H1 (cell line): ENCODE data around the gene OGFOD3. TPM values are rescaled to one million over a fixed set of nuclear protein-coding genes. Genes with fewer than 3 reads are reported as not detected.
A peak's percentile ranks its signal among the peaks of the same experiment; 100 is the strongest.

Experiments
- ASH2L ChIP-seq: fragments of 200-600, 300-600 bp; sonication (generic); IDR thresholded peaks from one replicate; pipeline ENCODE4 v1.7.1; 2017; ENCODE audit warnings: low read length
- BACH1 ChIP-seq: IDR thresholded peaks from 2 replicates; pipeline ENCODE4 v1.6.1; 2012; ENCODE audit warnings: low read length, improper control_type of control experiment
- CBX5 ChIP-seq: fragments of 300-800, 300-1000 bp; sonication (generic); IDR thresholded peaks from 2 replicates; pipeline ENCODE4 v1.7.1; 2016; ENCODE audit warnings: antibody characterized with exemption, low read length, low read depth
- CHD1 ChIP-seq: IDR thresholded peaks from 2 replicates; pipeline ENCODE4 v1.6.1; 2012; ENCODE audit warnings: low read depth, low read length, improper control_type of control experiment
- EGR1 ChIP-seq: IDR thresholded peaks from 2 replicates; pipeline ENCODE4 v1.6.1; 2011; ENCODE audit warnings: low read depth, low read length, borderline replicate concordance
- EP300 ChIP-seq, 2 experiments: IDR thresholded peaks; 1 replicate in 1 of 2; 2 replicates in 1 of 2; pipeline ENCODE4 v1.6.1; 2011 to 2012; ENCODE audit warnings: low read depth in 2 of 2, low read length in 2 of 2, mild to moderate bottlenecking in 2 of 2, borderline replicate concordance in 1 of 2, inconsistent platforms in 1 of 2, moderate library complexity in 1 of 2
- EZH2 ChIP-seq: fragments of 200-600 bp; sonication (generic); IDR thresholded peaks from 2 replicates; pipeline ENCODE4 v1.7.1; 2012; ENCODE audit warnings: low read depth, mild to moderate bottlenecking, moderate library complexity, low read length, inconsistent platforms; ENCODE audit not compliant: severe bottlenecking
- GABPA ChIP-seq: IDR thresholded peaks from 2 replicates; pipeline ENCODE4 v1.6.1; 2011; ENCODE audit warnings: mild to moderate bottlenecking, low read length, moderate library complexity, borderline replicate concordance; ENCODE audit not compliant: insufficient read depth
- KDM5A ChIP-seq: fragments of 200-600 bp; IDR thresholded peaks from 2 replicates; pipeline ENCODE4 v1.7.1; 2012; ENCODE audit warnings: mild to moderate bottlenecking, low read length, inconsistent platforms, mixed read lengths
- MAFK ChIP-seq: IDR thresholded peaks from 2 replicates; pipeline ENCODE4 v1.6.1; 2012; ENCODE audit warnings: low read depth, mild to moderate bottlenecking, improper control_type of control experiment, low read length
- PHF8 ChIP-seq: fragments of 200-600 bp; sonication (generic); conservative IDR thresholded peaks from 2 replicates; pipeline ENCODE4 v1.7.1; 2012; ENCODE audit warnings: low read depth, mild to moderate bottlenecking, inconsistent platforms, low read length, moderate library complexity
- RFX5 ChIP-seq: IDR thresholded peaks from 2 replicates; pipeline ENCODE4 v1.6.1; 2011; ENCODE audit warnings: low read depth, low read length, improper control_type of control experiment, borderline replicate concordance
- RNF2 ChIP-seq: fragments of 200-900, 300-1000 bp; sonication (generic); IDR thresholded peaks from 2 replicates; pipeline ENCODE4 v1.7.1; 2016; ENCODE audit warnings: borderline replicate concordance, low read depth, mild to moderate bottlenecking, antibody characterized with exemption, low read length; ENCODE audit not compliant: poor library complexity, severe bottlenecking; ENCODE audit errors: missing control alignments
- SIX5 ChIP-seq: IDR thresholded peaks from 2 replicates; pipeline ENCODE4 v1.6.1; 2011; ENCODE audit warnings: mild to moderate bottlenecking, low read depth, low read length
- SP1 ChIP-seq: IDR thresholded peaks from 2 replicates; pipeline ENCODE4 v1.6.1; 2011; ENCODE audit warnings: low read depth, low read length
- SRF ChIP-seq: IDR thresholded peaks from 2 replicates; pipeline ENCODE4 v1.6.1; 2011; ENCODE audit warnings: mild to moderate bottlenecking, low read depth, low read length, moderate library complexity
- TAF1 ChIP-seq: IDR thresholded peaks from 2 replicates; pipeline ENCODE4 v1.6.1; 2011; ENCODE audit warnings: mild to moderate bottlenecking, low read depth, low read length
- TAF7 ChIP-seq: optimal IDR thresholded peaks from 2 replicates; pipeline ENCODE3; 2011; ENCODE audit warnings: low read depth, mild to moderate bottlenecking, inconsistent platforms, low read length, moderate library complexity, borderline replicate concordance
- TCF12 ChIP-seq: IDR thresholded peaks from 2 replicates; pipeline ENCODE4 v1.6.1; 2011; ENCODE audit warnings: low read depth, mild to moderate bottlenecking, low read length
- polyA plus RNA-seq, 7 experiments: library from polyadenylated mRNA; depleted of rRNA in 3 of 7; stranded (reverse) in 5 of 7; unstranded in 2 of 7; fragments of >200 nt in 5 of 7; fragments of 200-250 nt in 2 of 7; gene quantifications; 1 replicate in 5 of 7; 2 replicates in 1 of 7; 4 replicates in 1 of 7; pipeline versions ENCODE4 v1.2.1 to v1.2.3, GENCODE V29; 2011 to 2013; ENCODE audit warnings: missing spikeins in 2 of 7, mixed read lengths in 2 of 7
- total RNA-seq: library from RNA; stranded (reverse); fragmentation: NEBNext Ultra II Directional; extraction: Animal tissue kit (Norgen Biotek cat#: 25700); gene quantifications from 2 replicates; pipeline ENCODE4 v1.2.1, GENCODE V29; 2021
- TF ChIP-seq, protein P1 (sequence below): IDR thresholded peaks from 2 replicates; pipeline ENCODE4 v1.6.1; 2012; ENCODE audit warnings: inconsistent platforms
- TF ChIP-seq, protein P2 (sequence below): IDR thresholded peaks from 2 replicates; pipeline ENCODE4 v1.6.1; 2012; ENCODE audit warnings: low read length, inconsistent platforms

OGFOD3 gene
- total and polyA plus RNA-seq, 2 of the 8 experiments (the other 6 are each of a cell fraction or from before 2014, with no cell fraction given), result 21.1 to 21.8 TPM

DNA sequence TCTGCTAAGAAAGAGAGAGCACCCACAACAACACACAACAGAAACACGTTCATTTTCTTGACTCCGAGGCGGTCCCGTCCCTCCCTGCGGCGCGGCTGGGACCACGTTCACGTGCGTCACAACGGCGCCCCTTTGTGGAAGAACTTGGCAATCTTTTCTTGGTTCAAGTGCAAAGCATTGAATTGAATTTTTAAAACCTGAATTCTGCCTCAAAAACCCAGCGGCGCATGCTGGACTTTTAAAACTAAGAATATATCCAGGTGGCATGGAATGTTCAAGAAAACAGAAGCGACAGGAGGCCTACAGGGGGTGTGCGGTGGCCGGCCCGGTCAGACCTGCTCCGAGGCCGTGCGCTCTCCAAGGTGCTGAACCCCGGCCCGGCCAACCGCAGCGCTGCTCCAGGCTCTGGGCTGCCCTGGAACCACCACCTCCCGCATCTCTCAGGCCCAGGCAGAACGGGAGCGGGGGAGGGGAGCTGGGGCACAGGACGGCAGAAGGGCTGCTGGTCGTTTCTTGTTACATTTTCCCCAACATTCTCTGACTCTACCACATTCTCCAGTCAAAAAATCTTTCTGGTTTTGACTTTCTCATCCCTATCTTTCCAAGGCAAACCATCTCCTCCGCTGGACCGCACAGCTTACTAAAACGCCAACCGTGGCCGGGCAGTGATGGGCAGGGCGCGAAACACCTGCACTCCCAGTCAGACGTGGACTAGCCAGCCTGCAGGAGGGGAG lies 3.7 kb downstream of the OGFOD3 start (continued):
- TF ChIP-seq, protein P1, sequence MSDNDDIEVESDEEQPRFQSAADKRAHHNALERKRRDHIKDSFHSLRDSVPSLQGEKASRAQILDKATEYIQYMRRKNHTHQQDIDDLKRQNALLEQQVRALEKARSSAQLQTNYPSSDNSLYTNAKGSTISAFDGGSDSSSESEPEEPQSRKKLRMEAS, result peak; percentile 36; the same call in 1 of the 2 replicates
- TF ChIP-seq EZH2, result peak; percentile 31
- TF ChIP-seq CBX5, result no peak
- TF ChIP-seq CHD1, result no peak
- TF ChIP-seq RFX5, result no peak
- peak; percentile 87; the same call in 1 of the 2 replicates for TF ChIP-seq KDM5A
- TF ChIP-seq, protein P2, sequence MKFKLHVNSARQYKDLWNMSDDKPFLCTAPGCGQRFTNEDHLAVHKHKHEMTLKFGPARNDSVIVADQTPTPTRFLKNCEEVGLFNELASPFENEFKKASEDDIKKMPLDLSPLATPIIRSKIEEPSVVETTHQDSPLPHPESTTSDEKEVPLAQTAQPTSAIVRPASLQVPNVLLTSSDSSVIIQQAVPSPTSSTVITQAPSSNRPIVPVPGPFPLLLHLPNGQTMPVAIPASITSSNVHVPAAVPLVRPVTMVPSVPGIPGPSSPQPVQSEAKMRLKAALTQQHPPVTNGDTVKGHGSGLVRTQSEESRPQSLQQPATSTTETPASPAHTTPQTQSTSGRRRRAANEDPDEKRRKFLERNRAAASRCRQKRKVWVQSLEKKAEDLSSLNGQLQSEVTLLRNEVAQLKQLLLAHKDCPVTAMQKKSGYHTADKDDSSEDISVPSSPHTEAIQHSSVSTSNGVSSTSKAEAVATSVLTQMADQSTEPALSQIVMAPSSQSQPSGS, result no peak
- no peak for TF ChIP-seq TAF1
- TF ChIP-seq RNF2, result no peak
- no peak for TF ChIP-seq BACH1
- TF ChIP-seq PHF8, result no peak
- TF ChIP-seq SRF, result 0 out of 2 replicates have a peak, but pooled peaks have one; percentile 23
- 0 out of 2 replicates have a peak, but pooled peaks have one; percentile 24 for TF ChIP-seq SP1
- no peak for TF ChIP-seq MAFK
- no peak for TF ChIP-seq TCF12
- TF ChIP-seq TAF7, result peak; percentile 35
- TF ChIP-seq EGR1, result 0 out of 2 replicates have a peak, but pooled peaks have one; percentile 23
- peak; percentile 25 for TF ChIP-seq ASH2L
- TF ChIP-seq SIX5, result no peak
- TF ChIP-seq EP300 (IDR thresholded peaks at IDR 0.05; ENCODE audit: borderline replicate concordance in 1 of 2, low read depth in 2 of 2, low read length in 2 of 2), result 0 out of 3 replicates have a peak, but pooled peaks of 1 of the 2 experiments have one; percentile 55
- peak; percentile 70; the same call in 1 of the 2 replicates for TF ChIP-seq GABPA
